ENCODE results near the gene ZSCAN25.
"Not testable (repeated sequence)": the region's sequence is repeated elsewhere in the genome, so short reads cannot be mapped to it uniquely, and the experiment has no call there.

DNA sequence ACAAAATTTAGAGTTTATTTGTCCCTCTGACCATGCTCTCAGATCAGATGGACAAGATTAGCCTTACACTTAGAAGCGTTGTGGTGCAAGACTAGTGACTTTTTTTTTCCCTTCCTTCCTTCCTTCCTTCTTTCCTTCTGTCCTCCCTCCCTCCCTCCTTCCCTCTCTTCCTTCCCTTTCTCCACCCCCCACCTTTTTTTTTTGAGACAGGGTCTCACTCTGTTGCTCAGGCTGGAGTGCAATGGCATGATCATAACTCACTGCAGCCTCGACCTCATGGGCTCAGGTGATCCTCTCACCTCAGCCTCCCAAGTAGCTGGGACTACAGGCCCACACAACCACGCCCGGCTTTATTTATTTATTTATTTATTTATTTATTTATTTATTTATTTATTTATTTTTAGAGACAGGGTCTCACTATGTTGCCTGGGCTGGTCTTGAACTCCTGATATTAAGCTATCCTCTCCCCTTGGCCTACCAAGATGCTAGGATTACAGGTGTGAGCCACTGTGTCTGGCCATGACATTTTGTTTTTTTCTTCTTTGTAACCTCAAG, 35.9 kb upstream of the ZSCAN25 start:
- not testable (repeated sequence) for TF ChIP-seq POLR2AphosphoS5 (IDR thresholded peaks at IDR 0.05; ENCODE audit: low read depth, low read length); NFKBIZ (CRISPR knock-in tag; IDR thresholded peaks at IDR 0.05); ZNF790 (CRISPR knock-in tag; IDR thresholded peaks at IDR 0.05; ENCODE audit: borderline replicate concordance)
- TF ChIP-seq, protein P1, sequence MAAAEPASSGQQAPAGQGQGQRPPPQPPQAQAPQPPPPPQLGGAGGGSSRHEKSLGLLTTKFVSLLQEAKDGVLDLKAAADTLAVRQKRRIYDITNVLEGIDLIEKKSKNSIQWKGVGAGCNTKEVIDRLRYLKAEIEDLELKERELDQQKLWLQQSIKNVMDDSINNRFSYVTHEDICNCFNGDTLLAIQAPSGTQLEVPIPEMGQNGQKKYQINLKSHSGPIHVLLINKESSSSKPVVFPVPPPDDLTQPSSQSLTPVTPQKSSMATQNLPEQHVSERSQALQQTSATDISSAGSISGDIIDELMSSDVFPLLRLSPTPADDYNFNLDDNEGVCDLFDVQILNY (CRISPR knock-in tag; conservative IDR thresholded peaks at IDR 0.05), result not testable (repeated sequence)

Data from HepG2 (cell line).